PFSK-1 (cell line): ENCODE data around the gene PABPN1.

ENCODE experiments used
- POLR2AphosphoS5 ChIP-seq: IDR thresholded peaks from 2 replicates; pipeline ENCODE4 v1.6.1; 2012; ENCODE audit warnings: low read depth, mild to moderate bottlenecking, control low read depth, low read length, moderate library complexity
- SIN3A ChIP-seq: IDR thresholded peaks from 2 replicates; pipeline ENCODE4 v1.6.1; 2012; ENCODE audit warnings: mild to moderate bottlenecking, low read length, moderate library complexity, borderline replicate concordance; ENCODE audit not compliant: insufficient read depth
- TF ChIP-seq, protein P1 (sequence below), 2 experiments: IDR thresholded peaks; 2 replicates each; pipeline versions ENCODE4 v1.6.1 to v1.8.0; 2011 to 2012; ENCODE audit warnings: low read depth in 2 of 2, low read length in 2 of 2, control low read depth in 1 of 2, inconsistent platforms in 1 of 2, mild to moderate bottlenecking in 1 of 2, moderate library complexity in 1 of 2; ENCODE audit not compliant: insufficient read depth in 1 of 2

DNA sequence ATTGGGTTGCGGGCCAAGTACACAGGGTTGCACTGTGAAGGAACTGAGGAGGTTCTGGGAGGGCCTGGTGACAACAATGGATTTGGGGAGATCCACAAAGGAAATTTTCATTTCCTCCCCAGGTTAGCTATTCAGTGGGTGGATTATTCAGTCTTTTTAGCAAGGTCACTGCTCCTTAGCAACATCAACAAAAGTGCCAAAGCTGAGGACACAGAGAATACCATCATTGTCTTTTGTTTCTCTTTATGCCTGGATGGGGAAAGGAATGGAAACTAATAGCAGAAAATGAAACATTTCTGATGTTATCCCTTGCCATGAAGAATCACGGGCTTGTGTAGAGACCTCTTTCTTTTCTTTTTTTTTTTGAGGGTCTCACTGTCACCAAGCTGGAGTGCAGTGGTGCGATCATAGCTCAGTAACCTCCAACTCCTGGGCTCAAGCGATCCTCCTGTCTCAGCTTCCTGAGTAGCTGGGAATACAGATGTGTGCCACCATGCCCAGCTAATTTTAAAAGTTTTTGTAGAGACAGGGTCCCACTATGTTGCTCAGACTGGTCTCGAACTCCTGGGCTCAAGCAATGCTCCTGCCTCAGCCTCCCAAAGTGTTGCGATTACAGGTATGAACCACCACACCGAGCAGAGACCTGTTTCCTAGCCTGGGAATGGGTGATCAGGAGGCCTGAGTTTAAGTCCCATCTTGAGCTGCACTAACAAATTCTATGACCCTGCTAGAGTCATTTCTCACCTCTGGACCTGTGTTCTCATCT lies 25.1 kb upstream of the PABPN1 start:
- TF ChIP-seq, protein P1, sequence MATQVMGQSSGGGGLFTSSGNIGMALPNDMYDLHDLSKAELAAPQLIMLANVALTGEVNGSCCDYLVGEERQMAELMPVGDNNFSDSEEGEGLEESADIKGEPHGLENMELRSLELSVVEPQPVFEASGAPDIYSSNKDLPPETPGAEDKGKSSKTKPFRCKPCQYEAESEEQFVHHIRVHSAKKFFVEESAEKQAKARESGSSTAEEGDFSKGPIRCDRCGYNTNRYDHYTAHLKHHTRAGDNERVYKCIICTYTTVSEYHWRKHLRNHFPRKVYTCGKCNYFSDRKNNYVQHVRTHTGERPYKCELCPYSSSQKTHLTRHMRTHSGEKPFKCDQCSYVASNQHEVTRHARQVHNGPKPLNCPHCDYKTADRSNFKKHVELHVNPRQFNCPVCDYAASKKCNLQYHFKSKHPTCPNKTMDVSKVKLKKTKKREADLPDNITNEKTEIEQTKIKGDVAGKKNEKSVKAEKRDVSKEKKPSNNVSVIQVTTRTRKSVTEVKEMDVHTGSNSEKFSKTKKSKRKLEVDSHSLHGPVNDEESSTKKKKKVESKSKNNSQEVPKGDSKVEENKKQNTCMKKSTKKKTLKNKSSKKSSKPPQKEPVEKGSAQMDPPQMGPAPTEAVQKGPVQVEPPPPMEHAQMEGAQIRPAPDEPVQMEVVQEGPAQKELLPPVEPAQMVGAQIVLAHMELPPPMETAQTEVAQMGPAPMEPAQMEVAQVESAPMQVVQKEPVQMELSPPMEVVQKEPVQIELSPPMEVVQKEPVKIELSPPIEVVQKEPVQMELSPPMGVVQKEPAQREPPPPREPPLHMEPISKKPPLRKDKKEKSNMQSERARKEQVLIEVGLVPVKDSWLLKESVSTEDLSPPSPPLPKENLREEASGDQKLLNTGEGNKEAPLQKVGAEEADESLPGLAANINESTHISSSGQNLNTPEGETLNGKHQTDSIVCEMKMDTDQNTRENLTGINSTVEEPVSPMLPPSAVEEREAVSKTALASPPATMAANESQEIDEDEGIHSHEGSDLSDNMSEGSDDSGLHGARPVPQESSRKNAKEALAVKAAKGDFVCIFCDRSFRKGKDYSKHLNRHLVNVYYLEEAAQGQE (IDR thresholded peaks at IDR 0.05; ENCODE audit: insufficient read depth in 1 of 2, low read depth in 2 of 2, low read length in 2 of 2), result no peak
- TF ChIP-seq POLR2AphosphoS5, result no peak
- no peak for TF ChIP-seq SIN3A
